Caki2 (cell line): ENCODE results near the gene IGF2BP2. TPM values are rescaled to one million over a fixed set of nuclear protein-coding genes. Genes with fewer than 3 reads are reported as not detected.
"Not testable (repeated sequence)": the region's sequence is repeated elsewhere in the genome, so short reads cannot be mapped to it uniquely, and the experiment has no call there.

Source experiments
- DNase-seq: peaks from one replicate; pipeline ENCODE4 v3.0.0-alpha.2; 2015; ENCODE audit warnings: low read depth
- in situ Hi-C: cut with HindIII; loops from 2 replicates; pipeline ENCODE4 v1.10.0; 2016; ENCODE audit warnings: low sequenced_read_pairs, low pct_unique_long_range_greater_than_20kb, mixed read lengths
- total RNA-seq: library from RNA; depleted of rRNA; stranded (reverse); fragments of >200 nt; shearing (Covaris generic); gene quantifications from 2 replicates; pipeline ENCODE4 v1.2.3, GENCODE V29; 2014; ENCODE audit warnings: low replicate concordance

Gene IGF2BP2
- total RNA-seq, 1 experiment from 2014 or later = 23.0 TPM

DNA sequence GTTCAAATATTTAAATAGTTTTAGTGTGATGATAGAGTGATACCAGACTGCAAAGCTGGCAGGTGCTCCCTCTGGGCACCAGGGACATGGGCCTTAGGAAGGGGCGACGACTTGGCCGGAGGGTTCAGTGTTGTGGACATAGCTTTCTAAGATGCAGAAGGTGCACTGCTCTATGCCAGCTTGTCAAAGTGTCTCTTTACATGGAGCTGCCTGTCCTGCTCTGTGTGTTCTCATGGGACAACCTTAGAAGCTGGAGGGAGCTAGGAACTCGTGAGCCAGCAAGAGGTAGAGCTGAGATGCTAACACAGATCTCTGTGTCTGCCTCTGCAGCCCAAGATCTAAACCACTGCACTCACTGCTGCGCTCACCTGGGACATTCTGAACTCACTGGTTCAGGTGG, 160.9 kb downstream of the IGF2BP2 start:
- in situ Hi-C loops = no loop called here

GRCh38 chr3:185661772-185662171, 163.1 kb downstream of the IGF2BP2 start:
- no peak for DNase-seq
- in situ Hi-C loops = no loop called here

More for the DNA sequence above, 160.9 kb downstream of the IGF2BP2 start:
- DNase-seq = no peak

GRCh38 chr3:185661296-185661695, 163.5 kb downstream of the IGF2BP2 start:
- in situ Hi-C loops, DNase-seq: not testable (repeated sequence)

DNA sequence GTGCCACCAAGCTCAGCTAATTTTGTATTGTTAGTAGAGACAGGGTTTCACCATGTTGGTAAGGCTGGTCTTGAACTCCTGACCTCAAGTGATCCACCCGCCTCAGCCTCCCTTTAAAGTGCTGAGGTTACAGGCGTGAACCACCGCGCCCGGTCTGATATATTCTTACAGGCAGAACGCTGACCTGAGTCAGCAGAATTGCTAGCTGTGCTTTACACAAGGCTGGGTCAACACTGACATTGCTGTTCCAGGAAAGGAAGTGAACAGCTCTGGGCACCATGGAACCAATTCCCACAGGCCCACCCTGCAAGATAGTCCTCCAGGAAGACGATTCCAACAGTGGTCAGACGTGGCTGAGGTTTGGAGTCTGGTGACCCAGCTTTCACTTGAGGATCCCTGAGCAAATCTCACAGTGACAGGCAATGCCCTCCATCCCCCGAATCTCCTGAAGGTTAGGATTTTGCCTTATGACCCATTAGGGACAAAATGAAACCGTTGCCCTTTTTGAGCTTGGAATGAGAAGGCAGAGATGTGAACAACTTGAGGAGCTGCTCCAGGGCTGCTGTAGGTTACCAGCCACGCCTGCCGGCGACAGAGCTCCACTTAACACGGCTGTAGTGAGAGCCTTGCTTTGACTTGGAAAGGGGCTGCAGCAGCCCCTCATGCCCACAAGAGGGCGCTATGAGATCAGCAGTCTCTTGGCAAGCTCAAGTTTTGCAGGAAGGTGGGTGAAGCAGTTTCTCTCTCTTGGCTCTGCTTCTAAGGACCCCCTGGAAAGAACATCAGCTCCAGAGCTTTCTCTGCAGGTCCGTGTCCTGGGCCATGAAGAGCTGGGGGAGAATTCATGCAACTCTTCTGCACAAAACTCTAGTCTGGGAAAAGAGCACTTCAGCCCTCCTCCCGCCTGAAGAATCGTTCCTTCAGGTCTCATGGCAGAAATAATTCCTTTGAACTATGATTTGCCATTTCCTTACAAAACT, 164.6 kb downstream of the IGF2BP2 start:
- in situ Hi-C loops = no loop called here
- peak; percentile 75 for DNase-seq

GRCh38 chr3:185658943-185659342, 165.9 kb downstream of the IGF2BP2 start:
- no peak for DNase-seq
- in situ Hi-C loops = no loop called here

DNA sequence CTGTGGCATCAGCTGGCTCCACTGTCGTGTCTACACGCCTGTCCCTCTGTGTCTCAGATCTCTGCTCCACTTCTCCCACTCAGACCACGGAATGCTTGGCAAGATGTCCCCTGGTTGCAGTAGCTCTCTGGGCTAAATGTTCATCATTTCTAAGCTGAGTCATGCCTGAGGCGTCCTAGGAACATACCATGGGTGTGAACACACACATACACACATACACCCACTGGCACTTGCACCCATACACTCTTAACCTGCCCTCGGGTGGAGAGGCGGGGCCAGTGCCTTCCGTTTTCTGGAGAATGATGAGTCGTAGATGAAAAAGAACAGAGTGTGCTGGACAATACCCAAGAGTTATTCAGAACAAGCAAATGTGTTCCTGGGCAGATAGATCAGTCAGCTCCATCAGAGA, 166.3 kb downstream of the IGF2BP2 start:
- peak; percentile 82 for DNase-seq
- in situ Hi-C loops = no loop called here

DNA sequence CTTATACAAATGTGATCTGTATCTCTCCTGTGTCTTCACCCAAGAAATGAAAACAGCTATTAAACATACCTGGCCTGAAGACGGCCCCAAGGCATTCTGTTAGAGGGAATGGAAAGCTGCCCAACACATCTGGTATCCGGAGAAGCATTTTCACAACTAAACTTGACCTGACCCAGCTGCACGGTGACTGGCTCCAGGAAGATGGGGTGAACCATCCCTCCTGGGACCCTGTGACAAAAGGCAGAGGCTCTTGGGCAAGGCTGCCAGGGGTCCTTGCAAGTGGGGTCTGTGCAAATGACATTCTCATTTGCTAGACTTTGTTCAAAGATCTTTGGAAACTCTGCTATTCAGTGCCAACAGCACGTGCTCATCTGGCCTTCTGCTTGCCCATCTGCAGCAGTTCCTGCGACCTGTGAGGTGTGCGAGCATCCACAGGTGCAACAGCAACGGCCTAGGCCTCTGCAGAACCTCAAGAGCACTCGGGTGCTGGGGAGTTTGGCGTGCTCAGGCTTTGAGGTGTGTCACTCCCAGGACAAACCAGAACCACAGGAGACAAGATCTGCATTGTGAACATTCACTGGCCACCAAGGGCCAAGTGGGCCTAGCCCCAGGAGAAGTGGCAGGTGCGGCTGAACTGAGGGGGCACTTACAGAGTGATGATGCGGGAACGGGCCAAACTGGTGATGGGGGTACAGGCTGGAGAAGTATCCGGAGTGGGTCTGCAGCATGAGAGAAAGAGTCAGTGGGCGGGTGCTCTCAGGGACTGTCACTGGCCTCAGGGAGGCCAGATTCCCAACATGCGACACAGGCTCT, 166.9 kb downstream of the IGF2BP2 start:
- in situ Hi-C loops = no loop called here
- no peak for DNase-seq

- in situ Hi-C loops = no loop called here
- DNase-seq = no peak
These were observed 167.6 kb downstream of the IGF2BP2 start for GRCh38 chr3:185657211-185657610.

- in situ Hi-C loops = no loop called here
- DNase-seq = peak; percentile 79
These were observed 168.5 kb downstream of the IGF2BP2 start for GRCh38 chr3:185656321-185656840.

DNA sequence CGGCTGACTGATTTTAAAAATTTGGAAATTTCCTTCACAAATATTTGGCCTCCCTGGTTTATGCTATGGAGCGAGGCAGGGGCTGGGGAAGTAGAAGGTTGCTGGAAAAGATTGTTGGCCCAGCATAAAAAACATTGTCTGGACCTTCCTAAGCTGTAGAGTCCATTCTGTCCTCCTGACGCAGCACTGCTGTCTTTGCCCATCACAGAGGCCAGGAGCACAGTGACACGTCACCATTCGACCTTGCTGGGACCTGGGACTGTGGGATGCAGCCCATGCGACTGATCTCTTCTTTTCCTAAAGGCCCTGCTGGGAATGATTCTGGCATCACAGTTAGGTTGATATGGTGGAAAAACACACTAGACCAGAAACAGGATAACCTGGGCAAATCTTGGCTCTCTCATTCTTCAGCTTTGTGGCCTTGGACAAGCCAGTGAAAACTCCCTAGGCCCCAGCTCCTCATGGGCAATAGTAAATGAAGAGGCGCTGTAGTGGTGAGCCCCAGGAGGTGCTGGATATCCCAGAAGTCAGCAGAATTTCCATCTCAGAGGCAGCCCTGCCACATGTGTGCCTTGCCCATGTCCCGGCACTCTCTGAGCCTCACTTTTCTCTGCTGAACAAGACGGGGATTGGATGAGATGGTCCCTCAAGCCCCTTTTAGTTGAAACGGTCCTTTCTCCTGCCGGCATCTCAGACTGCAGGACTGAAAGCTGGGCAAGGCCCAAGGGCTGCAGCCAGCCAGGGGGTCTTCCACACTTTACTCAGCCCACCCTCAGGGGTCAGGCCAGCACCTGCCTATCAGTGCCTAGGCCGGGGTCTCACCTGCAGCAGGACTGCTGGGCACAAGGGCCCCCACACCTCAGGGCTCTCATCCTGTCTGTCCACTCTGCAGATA, 169.2 kb downstream of the IGF2BP2 start:
- DNase-seq = no peak
- in situ Hi-C loops = no loop called here

GRCh38 chr3:185654758-185655145, 170.1 kb downstream of the IGF2BP2 start:
- in situ Hi-C loops = no loop called here
- no peak for DNase-seq

DNA sequence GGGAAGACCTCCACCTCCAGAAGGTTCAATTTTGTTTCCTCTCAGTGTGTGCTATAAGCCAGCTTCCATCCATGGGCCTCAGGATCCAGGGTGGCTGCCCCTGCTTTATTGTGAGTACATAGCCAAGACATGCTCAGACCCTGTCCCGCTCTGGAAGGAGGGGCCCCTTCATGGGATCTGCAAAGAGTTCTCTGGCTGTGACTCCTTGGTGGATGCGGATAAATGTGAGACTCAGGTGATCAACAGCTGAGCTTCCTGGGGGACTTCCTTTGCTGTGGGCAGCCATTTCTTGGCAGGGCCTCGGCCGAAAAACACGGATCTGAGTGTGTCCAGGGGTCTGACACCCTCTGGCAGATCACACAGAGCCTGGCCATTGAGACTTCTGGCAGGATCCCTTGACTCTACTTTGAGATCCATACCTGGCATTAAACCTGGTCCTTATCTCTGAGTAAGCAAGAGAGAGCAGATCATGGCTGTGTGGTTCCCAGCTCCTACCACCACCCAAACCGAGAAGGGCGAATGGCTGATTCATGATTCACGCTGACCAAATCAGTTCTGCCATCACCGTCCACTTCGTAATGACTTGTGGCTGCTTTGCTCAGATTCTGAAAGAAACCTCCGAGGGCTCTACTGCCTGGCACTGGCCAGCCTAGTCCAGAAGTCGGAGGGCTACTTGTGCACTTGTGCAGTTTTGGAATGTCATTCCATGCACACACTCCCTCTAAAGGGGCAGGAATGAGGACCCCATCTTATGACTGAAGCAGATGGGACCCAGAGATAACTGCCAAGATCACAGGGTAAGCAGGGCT, 170.7 kb downstream of the IGF2BP2 start:
- DNase-seq = no peak
- in situ Hi-C loops = no loop called here

- in situ Hi-C loops = no loop called here
These were observed 172.9 kb downstream of the IGF2BP2 start for GRCh38 chr3:185651971-185652370.

DNA sequence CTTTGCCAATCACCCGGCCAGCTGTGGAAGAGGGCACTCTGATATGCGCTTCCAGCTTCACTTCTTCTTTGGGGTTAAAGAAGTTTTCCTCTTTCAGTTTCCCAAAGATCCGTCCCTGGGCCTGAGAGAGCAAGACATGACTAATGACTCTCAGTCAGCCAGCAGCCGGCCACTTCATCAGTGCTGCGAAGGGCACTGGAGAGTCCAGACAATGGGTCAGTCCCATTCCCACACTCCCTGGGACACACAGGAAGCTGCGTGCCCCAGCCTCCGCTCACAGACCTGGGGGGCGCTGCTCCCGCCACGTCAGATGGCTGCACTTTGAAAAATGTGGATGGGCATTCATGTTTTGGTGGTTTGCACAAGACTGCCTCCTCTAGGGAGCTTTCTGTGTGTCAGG, 175.4 kb downstream of the IGF2BP2 start:
- no peak for DNase-seq
- in situ Hi-C loops = no loop called here

More at GRCh38 chr3:185651971-185652370, 172.9 kb downstream of the IGF2BP2 start:
- no peak for DNase-seq

GRCh38 chr3:185648396-185648795, 176.4 kb downstream of the IGF2BP2 start:
- DNase-seq = no peak
- in situ Hi-C loops = no loop called here

GRCh38 chr3:185647880-185648210, 177.0 kb downstream of the IGF2BP2 start:
- no peak for DNase-seq
- in situ Hi-C loops = no loop called here

DNA sequence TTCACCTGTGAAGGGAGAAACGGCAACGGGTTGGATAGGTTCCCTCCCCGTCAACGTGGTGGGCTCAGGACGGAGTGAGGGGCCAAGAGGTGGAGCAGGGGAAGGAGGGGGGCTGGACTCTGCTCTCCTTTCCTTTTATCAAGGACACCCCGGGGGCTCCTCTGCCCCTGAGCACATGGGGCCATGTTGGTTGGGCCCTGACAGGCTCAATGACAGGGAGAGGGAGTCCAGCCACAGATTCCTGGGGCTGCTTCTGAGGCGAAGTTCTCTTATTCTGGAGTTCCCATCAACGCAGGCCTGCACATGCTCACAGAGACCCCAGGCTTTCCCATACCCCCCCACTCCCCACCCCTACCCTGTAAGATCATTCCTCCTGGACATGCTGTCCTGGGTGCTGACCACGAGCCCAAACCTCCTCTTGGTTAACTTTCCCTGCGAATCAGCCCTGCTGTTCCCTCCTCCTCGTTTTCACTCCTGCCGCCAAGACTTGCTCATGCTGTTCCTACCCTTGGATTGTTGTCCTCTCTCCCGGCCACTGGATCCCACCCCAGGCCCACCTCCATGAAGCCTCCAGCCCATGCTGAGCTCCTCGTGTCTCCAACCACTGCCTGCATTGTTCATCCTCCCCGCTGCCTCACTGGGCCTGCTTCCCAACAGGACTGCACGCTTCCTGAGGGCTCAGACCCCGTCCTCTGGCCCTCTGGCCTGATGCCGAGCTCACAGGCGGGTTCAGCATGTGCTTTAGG, 177.5 kb downstream of the IGF2BP2 start:
- no peak for DNase-seq
- in situ Hi-C loops = no loop called here
